C4-2B (cell line): ENCODE results near the gene EPHB2.

Experiments
- CTCF ChIP-seq: fragments of 450-650 bp; conservative IDR thresholded peaks from 2 replicates; pipeline ENCODE4 v1.5.1; 2017; ENCODE audit warnings: mild to moderate bottlenecking
- ZFX ChIP-seq: fragments of 450-650 bp; IDR thresholded peaks from 2 replicates; pipeline ENCODE4 v1.6.1; 2017

GRCh38 chr1:22806584-22806983 lies 95.9 kb downstream of the EPHB2 start:
- TF ChIP-seq CTCF: no peak
- no peak for TF ChIP-seq ZFX
